ENCODE results near the gene TSHR. TPM values are rescaled to one million over a fixed set of nuclear protein-coding genes. Genes with fewer than 3 reads are reported as not detected.
"Not testable (repeated sequence)": the region's sequence is repeated elsewhere in the genome, so short reads cannot be mapped to it uniquely, and the experiment has no call there.

TSHR gene
- total RNA-seq, 2 donors from 2014 or later = 0.63 TPM; not detected in 1

GRCh38 chr14:81051547-81051946 lies 96.1 kb downstream of the TSHR start:
- no peaks in the 10 kb centered on the region for H3K4me1 ChIP-seq (ENCODE audit: control insufficient read depth in 1 of 2, low read depth in 2 of 2)
- DNase-seq (ENCODE audit: low spot score) (no peak), ATAC-seq (ENCODE audit: insufficient number of reproducible peaks, low FRiP score, low read depth) (no peak)
- H3K36me3 ChIP-seq = no peaks in the 10 kb centered on the region
- no peak overlapping the region for H3K27ac ChIP-seq
- no peak overlapping the region for H3K4me3 ChIP-seq
- TF ChIP-seq, protein P1, sequence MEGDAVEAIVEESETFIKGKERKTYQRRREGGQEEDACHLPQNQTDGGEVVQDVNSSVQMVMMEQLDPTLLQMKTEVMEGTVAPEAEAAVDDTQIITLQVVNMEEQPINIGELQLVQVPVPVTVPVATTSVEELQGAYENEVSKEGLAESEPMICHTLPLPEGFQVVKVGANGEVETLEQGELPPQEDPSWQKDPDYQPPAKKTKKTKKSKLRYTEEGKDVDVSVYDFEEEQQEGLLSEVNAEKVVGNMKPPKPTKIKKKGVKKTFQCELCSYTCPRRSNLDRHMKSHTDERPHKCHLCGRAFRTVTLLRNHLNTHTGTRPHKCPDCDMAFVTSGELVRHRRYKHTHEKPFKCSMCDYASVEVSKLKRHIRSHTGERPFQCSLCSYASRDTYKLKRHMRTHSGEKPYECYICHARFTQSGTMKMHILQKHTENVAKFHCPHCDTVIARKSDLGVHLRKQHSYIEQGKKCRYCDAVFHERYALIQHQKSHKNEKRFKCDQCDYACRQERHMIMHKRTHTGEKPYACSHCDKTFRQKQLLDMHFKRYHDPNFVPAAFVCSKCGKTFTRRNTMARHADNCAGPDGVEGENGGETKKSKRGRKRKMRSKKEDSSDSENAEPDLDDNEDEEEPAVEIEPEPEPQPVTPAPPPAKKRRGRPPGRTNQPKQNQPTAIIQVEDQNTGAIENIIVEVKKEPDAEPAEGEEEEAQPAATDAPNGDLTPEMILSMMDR (IDR thresholded peaks at IDR 0.05) = no peak
- H3K9me3 ChIP-seq = no peaks in the 10 kb centered on the region
- H3K27me3 ChIP-seq (replicated peaks; ENCODE audit: insufficient read depth) = no peaks in the 10 kb centered on the region

GRCh38 chr14:81054057-81054456 lies 98.6 kb downstream of the TSHR start:
- H3K9me3 ChIP-seq; ATAC-seq (ENCODE audit: insufficient number of reproducible peaks, low FRiP score, low read depth); H3K27me3 ChIP-seq (replicated peaks; ENCODE audit: insufficient read depth); H3K4me1 ChIP-seq (ENCODE audit: control insufficient read depth in 1 of 2, low read depth in 2 of 2); H3K4me3 ChIP-seq; DNase-seq (ENCODE audit: low spot score); H3K27ac ChIP-seq; H3K36me3 ChIP-seq: not testable (repeated sequence)

- H3K27ac ChIP-seq = no peak overlapping the region
- DNase-seq (ENCODE audit: low spot score) (no peak), ATAC-seq (ENCODE audit: insufficient number of reproducible peaks, low FRiP score, low read depth) (no peak)
- H3K4me1 ChIP-seq (ENCODE audit: control insufficient read depth in 1 of 2, low read depth in 2 of 2) = no peaks in the 10 kb centered on the region
- H3K9me3 ChIP-seq = no peaks in the 10 kb centered on the region
- H3K36me3 ChIP-seq = no peaks in the 10 kb centered on the region
- H3K4me3 ChIP-seq = no peak overlapping the region
- no peaks in the 10 kb centered on the region for H3K27me3 ChIP-seq (replicated peaks; ENCODE audit: insufficient read depth)
- TF ChIP-seq, protein P1 (IDR thresholded peaks at IDR 0.05) = no peak
Measured at GRCh38 chr14:81055971-81056370, 100.5 kb downstream of the TSHR start.

GRCh38 chr14:81062380-81062779 lies 107.0 kb downstream of the TSHR start:
- Histone ChIP-seq H3K27ac (no peak overlapping the region), H3K27me3 (replicated peaks; ENCODE audit: insufficient read depth) (no peaks in the 10 kb centered on the region), H3K4me1 (ENCODE audit: control insufficient read depth in 1 of 2, low read depth in 2 of 2) (no peaks in the 10 kb centered on the region), H3K9me3 (no peaks in the 10 kb centered on the region), H3K4me3 (no peak overlapping the region), H3K36me3 (no peaks in the 10 kb centered on the region)
- DNase-seq (ENCODE audit: low spot score) (no peak), ATAC-seq (ENCODE audit: insufficient number of reproducible peaks, low FRiP score, low read depth) (no peak)
- TF ChIP-seq, protein P1 (IDR thresholded peaks at IDR 0.05) = no peak

GRCh38 chr14:81062816-81063215 lies 107.4 kb downstream of the TSHR start:
- TF ChIP-seq, protein P1 (IDR thresholded peaks at IDR 0.05) = no peak
- no peak overlapping the region for H3K27ac ChIP-seq
- ATAC-seq (ENCODE audit: insufficient number of reproducible peaks, low FRiP score, low read depth) = no peak
- no peaks in the 10 kb centered on the region for H3K4me1 ChIP-seq (ENCODE audit: control insufficient read depth in 1 of 2, low read depth in 2 of 2)
- H3K4me3 ChIP-seq = no peak overlapping the region
- H3K27me3 ChIP-seq (replicated peaks; ENCODE audit: insufficient read depth) = no peaks in the 10 kb centered on the region
- no peaks in the 10 kb centered on the region for H3K9me3 ChIP-seq
- H3K36me3 ChIP-seq = no peaks in the 10 kb centered on the region
- no peak for DNase-seq (ENCODE audit: low spot score)

- no peak overlapping the region for H3K27ac ChIP-seq
- H3K4me3 ChIP-seq = no peak overlapping the region
- DNase-seq (ENCODE audit: low spot score) = no peak
- TF ChIP-seq, protein P1 (IDR thresholded peaks at IDR 0.05) = no peak
- ATAC-seq (ENCODE audit: insufficient number of reproducible peaks, low FRiP score, low read depth) = no peak
- H3K27me3 ChIP-seq (replicated peaks; ENCODE audit: insufficient read depth) = no peaks in the 10 kb centered on the region
- no peaks in the 10 kb centered on the region for H3K36me3 ChIP-seq
- peaks cover 3% of the 10 kb centered on the region for H3K9me3 ChIP-seq
- H3K4me1 ChIP-seq (ENCODE audit: control insufficient read depth in 1 of 2, low read depth in 2 of 2) = no peaks in the 10 kb centered on the region
Measured at GRCh38 chr14:81066672-81067071, 111.3 kb downstream of the TSHR start.

Measured in thoracic aorta (tissue), 2 donors.